DMS79 treated with DMSO at 0.1 percent for 48 hours (cell line): Measurements from ENCODE around the gene ATAD1.
"Not testable (repeated sequence)": the region's sequence is repeated elsewhere in the genome, so short reads cannot be mapped to it uniquely, and the experiment has no call there.

Experiments
- DNase-seq: peaks from one replicate; lab custom pipeline; 2025; lab: John Stamatoyannopoulos, UW

The ATAD1 gene

DNA sequence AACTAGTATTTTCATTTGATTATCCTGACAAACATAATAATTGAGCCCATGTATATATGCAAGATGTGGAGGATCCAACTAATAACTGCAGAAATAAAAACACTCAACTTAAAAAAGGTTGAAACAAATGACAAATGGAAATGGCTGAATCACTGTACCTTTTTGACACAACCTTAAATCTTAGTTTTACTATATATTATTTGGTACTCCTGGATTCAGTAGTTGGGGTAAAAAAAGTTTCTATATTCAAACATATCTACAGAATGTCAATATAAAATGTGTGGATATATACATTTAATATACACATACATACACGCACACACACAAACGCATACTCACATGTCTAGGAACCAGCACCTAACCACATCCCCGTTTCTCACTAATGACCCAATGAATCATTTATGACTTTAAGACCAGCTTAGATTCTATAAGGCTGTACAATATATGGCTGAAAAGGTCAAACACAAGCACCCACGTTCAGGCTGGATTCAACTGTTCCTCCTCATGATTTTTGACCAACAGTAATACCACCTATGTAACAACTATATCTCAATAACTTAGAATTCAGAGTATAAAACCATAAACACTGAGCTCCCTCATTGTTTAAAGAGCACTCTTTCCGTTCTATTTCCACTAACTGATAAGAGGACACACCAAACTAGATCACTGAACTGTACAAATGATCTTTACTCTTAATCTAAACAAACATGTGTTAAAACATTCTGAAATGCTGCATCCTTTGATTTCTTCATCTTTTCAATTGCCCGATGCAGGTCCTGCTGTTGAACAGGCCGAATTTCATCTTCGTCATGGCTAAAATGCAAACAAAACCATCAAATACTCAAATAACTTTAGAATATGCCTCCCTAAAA is 63.8 kb downstream of the ATAD1 start:
- no peak for DNase-seq

DNA sequence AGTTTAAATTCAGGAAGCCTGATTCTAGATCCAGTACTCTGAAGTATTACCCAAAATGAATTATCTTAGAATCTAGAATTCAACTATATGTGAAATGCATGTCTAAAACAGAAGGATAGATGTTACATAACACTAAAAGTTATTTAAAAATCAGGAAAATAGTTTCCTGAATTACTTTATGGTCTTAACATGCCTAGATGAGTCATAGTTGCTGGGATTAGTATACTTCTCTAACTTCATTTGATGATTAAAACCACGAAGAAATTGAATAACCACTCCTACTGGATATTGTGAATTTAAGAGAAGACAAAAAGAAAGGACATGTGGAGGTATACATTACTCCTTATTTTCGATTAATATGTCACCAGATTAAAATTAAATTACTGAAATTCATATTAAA is 65.5 kb downstream of the ATAD1 start:
- no peak for DNase-seq

DNA sequence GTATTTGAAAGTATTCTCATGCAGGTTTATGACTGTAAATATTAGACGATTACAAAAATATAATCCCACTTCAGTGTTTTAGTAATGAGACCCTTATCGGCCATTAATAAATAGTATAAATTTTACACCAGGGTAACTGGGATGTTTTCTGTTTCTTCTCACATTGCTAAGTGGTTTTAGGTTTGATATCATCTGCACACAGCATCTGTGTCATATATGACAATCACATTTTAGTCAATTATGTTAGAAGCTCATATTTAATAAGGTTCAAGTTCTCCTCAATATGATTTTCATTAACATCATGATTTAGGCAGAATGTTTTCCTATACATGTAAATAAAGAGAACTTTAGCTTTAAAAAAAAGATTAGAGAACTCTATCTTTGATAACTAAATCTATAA is 66.8 kb downstream of the ATAD1 start:
- no peak for DNase-seq

DNA sequence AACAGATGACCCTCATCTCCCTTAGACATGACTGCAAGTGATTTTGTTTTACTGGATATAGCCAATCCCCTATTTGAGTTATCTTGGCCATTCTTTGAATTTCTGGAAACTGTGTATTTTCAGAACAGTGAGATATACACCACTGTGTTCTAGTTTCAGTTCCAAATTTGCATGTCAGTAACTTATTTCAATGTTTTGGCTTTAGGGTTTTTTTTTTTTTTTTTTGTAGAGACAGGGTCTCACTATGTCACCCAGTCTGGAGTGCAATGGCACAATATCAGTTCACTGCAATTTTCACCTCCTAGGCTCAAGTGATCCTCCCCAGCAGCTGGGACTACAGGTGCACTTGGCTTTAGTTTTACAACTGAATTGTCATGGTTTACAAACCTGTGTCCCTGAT is 67.2 kb downstream of the ATAD1 start:
- DNase-seq: no peak

DNA sequence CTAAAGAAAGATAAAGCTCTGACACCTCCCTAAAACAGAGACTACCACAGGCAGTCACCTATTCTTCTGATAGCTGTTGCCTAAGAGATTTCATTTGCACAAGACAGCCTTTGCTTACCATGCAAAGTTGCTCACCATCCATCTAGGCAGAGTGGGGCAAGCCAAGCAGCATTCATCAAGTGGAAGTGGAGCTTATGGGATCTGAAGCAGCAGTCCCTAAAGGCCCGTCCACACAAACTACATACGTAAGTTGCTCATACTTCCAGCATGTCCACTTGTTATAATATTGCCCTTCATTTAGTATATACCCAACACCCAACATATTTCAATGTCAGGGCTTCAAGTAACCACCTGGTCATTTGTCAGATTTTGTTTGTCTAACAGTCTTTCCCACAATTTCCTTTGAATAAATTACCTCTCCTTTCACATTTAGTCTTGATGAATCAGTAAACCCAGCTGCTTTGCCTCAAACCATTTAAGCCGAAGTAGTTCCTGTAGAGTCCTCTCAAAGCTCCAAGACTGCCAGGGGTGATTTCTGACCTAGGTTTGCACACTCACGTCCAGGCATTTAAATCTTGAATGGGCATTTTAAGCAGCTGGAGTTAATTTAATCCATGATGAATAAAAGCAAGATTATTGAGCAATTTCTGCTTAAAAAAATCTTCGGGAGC is 67.9 kb downstream of the ATAD1 start:
- DNase-seq: no peak

DNA sequence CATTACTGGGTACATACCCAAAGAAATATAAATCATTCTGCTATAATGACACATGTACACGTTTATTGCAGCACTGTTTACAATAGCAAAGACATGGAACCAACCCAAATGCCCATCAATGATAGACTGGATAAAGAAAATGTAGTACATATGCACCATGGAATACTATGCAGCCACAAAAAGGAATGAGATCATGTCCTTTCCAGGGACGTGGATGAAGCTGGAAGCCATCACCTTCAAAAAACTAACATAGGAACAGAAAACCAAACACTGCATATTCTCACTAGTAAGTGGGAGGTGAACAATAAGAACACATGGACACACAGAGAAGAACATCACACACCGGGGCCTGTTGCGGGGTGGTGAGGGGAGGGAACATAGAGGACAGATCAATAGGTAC is 69.8 kb downstream of the ATAD1 start:
- not testable (repeated sequence) for DNase-seq

DNA sequence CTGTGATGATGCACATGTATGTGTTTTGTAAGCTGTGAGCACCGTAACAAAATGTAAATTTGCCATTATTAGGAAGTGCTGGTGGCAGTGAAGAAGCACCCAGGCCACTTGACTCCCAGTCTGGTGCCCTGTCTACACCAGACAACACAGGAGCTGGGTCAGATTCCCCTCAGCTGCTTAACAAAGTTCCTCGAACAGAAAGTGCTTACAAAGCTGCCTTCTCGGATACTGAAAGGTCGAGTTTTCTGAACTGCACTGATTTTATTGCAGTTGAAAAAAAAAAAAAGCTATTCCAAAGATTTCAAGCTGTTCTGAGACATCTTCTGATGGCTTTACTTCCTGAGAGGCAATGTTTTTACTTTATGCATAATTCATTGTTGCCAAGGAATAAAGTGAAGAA is 71.1 kb downstream of the ATAD1 start:
- DNase-seq: no peak

DNA sequence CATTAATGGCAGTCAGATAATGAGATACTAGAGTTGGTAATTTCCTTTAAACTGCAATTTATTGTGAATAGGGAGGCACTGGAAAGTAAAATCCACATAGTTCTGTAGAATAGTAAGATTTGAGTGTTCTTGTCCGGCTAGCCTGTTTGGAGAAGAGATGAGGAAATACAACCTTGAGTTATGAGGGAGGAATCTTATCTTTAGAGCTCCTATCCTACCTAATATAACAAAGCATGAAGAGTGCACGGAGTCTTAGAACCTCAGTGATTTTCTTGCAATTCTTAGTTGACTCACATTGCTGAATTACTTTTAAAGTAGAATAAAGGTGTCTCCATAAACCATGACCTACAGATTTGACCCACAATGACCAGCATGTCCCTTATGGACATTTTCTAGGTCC is 73.4 kb downstream of the ATAD1 start:
- no peak for DNase-seq

DNA sequence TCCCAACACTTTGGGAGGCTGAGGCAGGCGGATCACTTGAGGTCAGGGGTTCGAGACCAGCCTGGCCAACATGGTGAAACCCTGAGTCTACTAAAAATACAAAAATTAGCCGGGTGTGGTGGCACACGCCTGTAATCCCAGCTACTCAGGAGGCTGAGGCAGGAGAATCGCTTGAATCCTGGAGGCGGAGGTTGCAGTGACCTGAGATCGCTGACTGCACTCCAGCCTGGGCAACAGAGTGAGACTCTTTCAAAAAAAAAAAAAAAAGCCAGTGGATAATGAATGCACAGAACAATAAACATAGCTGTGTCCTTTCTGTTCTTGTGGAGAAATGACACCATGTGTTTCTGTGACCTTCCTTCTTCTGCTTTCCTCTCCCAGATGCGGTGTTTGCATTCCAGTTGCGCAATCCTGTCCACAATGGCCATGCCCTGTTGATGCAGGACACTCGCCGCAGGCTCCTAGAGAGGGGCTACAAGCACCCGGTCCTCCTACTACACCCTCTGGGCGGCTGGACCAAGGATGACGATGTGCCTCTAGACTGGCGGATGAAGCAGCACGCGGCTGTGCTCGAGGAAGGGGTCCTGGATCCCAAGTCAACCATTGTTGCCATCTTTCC is 74.9 kb downstream of the ATAD1 start:
- DNase-seq: not testable (repeated sequence)

DNA sequence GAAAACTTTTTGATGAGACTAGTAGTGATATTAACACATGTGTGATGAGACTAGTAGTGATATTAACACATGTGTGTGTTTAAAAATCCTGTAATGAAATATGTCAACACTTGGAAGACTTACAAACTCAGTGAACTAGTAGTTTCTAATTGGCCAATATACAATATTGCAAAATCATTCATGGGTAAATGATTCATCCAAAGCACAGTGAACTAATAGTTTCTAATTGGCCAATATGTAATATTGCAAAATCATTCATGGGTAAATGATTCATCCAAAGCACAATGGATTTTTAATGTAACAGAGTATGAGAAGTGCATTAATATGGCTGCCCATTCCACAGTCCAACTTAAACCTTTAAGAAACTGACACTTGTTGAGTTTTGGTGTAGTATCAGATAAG is 77.8 kb downstream of the ATAD1 start:
- no peak for DNase-seq

DNA sequence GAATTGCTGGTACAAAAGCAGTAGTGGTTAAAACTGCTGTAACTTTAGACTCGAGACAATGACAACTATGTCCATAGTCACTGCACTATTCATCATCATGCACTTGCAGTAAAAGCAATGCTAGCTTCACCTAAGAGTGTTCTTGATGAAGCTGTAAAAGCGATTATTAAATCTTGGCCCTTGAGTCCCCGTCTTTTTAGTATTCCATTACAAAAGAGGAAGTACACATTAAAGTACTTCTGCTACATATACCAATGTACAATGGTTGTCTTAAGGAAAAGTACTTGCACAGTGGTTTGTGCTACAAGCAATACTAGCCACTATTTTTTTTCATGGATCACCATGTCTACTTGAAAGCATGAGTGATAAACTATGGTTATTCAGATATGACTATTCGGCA is 78.3 kb downstream of the ATAD1 start:
- DNase-seq: no peak

DNA sequence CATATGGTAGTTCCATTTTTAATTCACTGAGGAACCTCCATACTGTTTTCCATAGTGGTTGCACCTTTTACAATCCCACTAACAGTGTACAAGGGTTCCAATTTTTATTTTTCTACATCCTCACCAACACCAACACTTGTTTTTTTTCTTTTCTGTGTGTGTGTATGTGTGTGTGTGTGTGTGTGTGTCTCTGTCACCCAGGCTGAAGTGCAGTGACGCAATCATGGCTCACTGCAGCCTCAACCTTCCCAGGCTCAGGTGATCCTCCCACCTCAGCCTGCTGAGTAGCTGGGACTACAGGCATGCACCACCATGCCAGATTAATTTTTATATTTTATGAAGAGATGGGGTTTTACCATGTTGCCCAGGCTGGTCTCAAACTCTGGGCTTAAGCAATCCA is 79.8 kb downstream of the ATAD1 start:
- DNase-seq: not testable (repeated sequence)

DNA sequence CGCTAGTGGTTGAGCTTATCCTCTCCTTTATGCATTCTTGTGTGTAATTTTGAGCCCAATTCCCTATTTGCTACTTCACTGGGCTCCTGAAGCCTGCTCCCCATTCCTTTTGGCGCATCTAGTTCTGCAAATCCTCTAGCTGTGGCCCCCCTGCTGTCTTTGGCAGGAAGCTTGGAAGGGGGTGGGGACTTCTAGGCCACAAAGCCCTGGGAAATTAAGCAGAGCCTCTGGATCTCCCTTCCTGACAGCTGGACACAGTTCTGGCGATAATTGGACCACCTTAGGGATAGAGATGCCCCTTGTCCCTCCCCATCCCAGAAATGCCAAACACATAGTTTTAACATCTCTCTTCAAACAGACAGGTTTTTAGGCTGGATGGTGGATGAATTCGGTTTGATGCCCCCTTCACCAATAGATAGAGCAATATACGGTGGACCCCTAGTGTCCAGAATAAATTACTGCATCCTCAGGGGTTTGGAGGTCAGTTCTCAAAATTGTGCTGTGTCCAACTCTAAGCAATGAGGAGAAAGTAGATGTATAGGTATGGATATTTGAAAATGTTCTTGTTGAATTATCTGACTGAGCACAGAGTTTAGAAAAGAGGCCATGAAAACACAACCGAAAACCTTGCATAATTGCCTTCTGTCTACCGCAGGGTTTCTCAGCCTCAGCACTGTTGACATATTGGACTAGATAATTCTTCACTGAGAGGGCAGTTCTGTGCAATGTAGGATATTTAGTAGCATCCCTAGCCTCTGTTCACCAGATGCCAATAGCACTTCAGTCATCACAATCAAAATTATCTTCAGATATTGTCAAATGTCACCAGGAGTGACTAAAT is 82.8 kb downstream of the ATAD1 start:
- no peak for DNase-seq

DNA sequence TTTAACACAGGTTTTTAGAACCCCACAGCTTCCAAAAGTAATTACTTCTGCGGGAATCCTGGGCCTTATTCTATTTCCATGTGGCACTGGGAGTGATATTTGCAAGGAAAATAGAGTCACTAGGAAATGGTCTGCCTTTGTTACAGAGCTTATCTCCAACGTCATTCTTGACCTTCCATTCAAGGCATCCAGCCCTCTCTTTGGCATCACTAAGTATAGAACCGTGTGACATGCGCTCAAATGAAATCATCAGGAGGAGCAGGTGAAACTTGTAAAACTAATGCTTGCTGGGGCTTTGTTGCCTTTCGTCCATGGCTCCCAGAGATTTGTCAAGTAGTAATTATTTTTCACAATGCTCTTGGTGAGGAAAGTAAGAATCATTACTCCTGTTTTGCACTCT is 84.9 kb downstream of the ATAD1 start:
- no peak for DNase-seq

DNA sequence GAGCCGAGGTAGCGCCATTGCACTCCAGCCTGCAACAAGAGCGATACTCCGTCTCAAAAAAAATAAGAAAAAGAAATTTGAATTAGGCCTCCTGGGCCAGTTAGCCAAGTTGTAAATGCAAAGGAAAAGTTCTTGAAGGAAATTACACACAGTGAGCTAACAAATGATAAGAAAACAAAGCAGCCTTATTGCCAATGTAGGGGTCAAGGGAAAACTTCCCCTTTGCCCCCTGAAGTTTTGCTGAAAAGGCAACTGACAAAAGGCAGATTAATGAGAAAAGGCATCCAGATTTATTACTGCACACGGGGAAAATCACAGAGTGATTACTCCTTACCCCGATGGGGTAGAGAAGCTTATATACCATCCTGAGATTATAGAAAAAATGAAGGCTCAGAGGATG is 88.1 kb downstream of the ATAD1 start:
- no peak for DNase-seq

DNA sequence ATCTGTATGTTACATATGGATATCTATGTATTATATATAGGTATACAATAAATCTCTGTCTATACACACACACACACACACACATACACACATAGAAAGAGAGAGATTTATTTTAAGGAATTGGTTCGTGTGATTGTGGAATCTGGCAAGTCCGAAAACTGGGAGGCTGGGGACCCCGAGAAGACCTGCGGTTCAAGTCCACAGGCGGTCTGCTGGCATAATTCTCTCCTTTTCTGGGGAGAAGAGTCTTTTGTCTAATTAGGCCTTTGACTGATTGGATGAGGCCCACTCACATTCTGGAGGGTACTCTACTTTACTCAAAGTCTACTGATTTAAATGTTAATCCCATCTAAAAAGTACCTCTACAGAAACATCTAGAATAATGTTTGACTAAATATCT is 93.2 kb downstream of the ATAD1 start:
- no peak for DNase-seq

DNA sequence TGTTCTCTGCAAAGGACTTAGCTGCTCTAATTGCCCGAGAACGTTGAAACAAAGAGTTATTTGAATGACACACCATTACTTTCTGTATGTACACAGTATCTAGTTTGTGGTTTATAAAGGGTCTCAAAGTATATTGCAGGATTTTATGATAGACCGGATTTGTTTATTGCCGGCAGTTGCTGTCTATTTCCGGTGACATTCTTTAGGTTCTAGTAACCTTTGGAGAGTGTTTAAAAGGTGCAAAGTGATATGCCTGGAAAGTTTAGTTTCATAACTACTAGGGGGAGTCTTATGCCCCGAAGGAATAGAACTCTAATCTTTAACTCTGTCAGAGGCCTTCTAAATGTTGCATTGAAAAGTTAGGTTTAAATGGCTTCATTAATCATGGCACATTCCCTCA is 94.5 kb downstream of the ATAD1 start:
- DNase-seq: no peak

DNA sequence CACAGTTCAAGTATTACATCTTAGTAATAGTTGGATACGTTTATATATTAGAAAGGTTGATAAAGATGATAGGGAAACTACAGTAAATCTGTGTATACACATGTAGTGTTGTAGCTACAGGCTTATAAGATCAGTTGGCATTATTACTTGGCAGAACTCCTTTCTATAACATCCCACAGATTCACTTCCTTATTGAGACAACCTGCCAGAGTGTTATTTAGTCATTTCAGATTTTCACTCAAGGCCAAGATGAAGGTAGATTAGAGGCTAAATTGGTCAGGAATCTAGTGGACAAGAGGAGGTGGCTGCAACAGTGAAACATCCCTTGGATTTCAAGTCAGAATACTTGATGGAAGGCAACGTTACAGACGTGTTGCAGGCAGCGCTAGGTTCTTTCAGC is 95.3 kb downstream of the ATAD1 start:
- no peak for DNase-seq

DNA sequence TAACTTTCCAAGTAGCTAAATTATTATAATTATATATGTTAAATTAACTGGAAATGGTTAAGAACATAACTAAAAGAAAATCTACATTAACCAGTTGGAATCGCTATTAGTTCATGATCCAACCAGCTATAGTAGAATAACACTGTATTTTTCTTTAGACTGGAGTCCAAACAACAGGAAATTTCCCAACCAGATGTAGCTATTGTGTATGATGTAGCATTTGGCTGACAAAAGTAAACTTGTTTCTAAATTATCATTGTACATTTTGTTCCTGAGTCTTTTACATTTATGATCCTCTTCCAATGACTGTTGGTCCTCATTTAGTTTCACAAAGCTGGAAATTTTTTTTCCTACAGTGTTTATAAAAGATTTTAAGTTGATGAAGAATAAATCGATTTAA is 96.2 kb downstream of the ATAD1 start:
- no peak for DNase-seq

DNA sequence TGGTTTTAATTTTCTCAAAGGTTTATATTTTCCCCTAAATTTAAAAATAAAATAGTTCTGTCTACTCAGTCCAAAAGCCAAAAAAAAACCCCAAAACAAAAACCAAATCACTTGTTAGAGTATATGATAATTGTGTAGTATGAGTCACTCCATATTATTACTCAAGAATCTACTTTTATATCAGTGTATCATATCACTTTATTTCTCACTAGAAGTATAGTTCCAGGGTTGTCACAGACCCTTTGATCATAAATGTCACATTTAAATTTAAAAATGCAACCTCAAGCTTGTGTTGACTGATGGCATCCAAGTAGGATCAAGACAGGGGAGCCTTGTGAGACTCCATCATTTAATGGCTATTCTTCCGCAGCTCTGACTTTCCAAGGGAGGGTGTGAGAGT is 97.4 kb downstream of the ATAD1 start:
- DNase-seq: no peak

DNA sequence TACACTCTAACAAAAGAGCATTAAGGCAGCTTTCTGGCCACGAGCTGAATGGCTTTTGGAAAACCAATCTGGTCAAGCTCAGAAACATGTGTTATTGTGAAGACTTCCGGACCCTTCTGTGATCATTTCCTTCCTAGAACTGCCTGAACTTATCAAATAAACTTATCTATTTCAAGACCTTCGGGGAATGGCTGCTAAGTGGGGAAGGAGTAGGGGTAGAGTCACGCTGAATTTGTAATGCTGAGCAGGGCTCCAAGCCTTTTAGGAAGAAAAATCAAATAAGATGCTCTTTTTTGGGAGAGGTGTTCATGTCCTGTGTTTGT is 101.7 kb downstream of the ATAD1 start:
- no peak for DNase-seq

DNA sequence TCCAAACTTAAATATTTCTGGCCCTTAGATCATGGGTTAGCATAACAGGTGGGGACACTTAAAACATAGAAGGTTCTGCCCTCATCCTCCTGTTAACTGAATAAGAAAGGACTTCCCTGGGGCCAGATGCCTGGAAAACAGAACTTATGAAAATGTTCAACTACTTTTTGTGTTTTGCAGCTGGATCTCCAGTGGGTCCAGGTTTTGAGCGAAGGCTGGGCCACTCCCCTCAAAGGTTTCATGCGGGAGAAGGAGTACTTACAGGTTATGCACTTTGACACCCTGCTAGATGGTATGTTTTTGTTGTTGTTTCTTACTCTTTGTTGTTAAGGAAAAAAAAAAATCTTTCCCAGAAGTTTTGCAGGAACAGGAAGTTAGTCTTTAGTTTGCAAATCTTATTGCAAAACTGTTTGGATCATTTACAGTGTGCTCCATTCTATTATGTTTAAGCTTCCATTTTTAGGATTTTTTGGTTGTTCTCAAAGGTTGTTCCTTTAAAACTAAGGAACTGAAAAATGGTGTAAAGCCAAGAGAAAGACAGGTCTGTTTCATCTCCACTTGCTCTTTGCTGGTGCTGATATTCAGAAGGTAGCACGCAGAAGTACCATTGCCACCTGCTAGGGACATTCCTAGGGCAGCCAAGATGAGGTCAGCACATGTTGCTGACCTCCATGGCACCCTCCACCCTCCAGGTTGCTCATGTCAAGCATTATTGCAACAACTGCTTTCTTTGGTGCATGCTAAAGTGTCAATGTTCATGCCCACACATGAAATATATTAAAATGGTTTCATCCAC is 102.3 kb downstream of the ATAD1 start:
- no peak for DNase-seq
